ENCODE results near the gene PLEKHA5.

Gene PLEKHA5

DNA sequence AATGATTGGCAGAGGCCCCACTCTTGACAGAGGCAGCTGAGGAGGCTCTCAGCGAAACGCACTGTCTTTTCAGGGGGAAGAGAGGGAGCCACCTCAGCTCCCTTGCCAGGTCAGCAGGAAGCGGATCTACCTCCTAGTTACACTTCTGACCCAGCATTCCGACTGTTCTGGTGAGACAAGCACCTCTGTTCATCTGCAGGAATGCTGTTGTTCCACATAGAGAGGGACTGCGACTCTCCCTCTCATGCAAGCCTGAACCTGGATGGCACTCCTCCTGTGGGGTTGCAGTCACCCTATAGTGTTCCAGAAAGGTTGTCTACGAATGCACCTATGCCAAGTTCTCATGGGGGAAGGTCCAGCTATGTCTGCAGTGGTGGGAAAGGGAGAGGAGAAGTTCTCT lies 272.7 kb downstream of the PLEKHA5 start:
- TF ChIP-seq, protein P1, sequence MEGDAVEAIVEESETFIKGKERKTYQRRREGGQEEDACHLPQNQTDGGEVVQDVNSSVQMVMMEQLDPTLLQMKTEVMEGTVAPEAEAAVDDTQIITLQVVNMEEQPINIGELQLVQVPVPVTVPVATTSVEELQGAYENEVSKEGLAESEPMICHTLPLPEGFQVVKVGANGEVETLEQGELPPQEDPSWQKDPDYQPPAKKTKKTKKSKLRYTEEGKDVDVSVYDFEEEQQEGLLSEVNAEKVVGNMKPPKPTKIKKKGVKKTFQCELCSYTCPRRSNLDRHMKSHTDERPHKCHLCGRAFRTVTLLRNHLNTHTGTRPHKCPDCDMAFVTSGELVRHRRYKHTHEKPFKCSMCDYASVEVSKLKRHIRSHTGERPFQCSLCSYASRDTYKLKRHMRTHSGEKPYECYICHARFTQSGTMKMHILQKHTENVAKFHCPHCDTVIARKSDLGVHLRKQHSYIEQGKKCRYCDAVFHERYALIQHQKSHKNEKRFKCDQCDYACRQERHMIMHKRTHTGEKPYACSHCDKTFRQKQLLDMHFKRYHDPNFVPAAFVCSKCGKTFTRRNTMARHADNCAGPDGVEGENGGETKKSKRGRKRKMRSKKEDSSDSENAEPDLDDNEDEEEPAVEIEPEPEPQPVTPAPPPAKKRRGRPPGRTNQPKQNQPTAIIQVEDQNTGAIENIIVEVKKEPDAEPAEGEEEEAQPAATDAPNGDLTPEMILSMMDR (conservative IDR thresholded peaks at IDR 0.05; ENCODE audit: low read depth, low read length): no peak
- no peak for DNase-seq (ENCODE audit: low read depth)
- no peak overlapping the region for H3K4me3 ChIP-seq (ENCODE audit: low read depth, low read length)

DNA sequence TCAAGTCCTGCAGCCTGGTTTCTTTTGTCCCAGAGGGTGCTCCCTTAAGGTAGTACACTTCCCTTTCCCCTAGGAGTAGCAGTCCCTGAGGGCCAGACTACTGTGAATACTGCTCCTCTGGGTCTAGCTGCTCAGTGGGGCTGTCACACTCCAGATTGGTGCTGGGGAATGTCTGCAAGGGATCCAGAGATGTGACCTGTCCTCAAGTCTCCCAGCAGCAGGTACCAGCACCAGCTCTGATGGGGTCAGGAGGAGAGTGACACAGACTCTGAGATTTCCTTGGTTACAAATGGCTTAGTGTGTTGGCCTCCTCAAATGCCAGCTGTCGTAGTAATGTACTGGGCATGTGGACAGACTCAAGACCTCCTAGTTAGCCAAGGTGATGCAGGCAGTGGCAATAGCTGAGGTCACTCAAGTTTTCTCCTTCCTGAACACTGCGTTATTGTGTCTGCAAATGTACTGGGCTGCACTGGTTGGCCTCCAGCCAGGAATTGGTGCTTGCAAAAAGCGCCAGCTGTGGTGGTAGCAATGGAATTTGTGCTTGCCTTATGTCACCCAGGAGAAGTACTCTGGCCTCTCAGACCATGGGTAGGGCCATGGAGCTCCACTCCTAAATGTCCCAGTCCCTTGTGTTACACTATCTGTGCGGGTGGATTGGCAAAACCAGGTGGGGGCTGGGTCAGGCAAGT lies 273.4 kb downstream of the PLEKHA5 start:
- DNase-seq (ENCODE audit: low read depth): peak; percentile 62
- TF ChIP-seq, protein P1 (conservative IDR thresholded peaks at IDR 0.05; ENCODE audit: low read depth, low read length): no peak
- no peak overlapping the region for H3K4me3 ChIP-seq (ENCODE audit: low read depth, low read length)

DNA sequence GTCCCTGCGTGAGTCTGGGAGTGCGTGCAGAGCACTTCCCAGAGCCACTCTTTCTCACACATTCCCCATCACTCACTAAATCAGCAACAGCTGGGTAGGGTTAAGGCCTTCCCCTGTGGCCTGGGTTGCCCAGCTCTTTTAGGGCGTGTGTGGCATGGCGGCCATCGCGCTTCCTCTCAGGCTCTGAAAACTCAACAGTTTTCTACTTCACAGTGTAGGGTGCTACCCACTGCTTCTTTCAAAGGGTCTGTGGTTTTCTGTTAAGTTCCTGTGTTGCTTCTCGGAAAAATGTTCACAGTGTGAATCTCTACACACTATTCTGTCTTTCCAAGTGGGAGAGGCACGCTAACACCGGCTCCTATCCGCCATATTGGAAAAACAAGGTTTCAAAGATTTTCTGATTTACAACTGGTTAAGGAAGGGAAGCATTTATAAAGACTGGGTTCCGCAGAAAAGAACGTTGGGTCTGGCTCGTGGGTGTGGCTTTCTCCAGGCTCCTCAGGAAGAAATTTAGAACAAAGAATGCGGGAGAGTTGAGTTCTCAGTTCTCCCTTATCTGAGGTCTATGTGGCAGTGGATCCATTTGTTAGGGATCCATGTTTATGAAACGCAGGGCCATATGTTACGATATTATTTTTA lies 274.8 kb downstream of the PLEKHA5 start:
- no peak for DNase-seq (ENCODE audit: low read depth)
- TF ChIP-seq, protein P1 (conservative IDR thresholded peaks at IDR 0.05; ENCODE audit: low read depth, low read length): no peak
- no peak overlapping the region for H3K4me3 ChIP-seq (ENCODE audit: low read depth, low read length)

DNA sequence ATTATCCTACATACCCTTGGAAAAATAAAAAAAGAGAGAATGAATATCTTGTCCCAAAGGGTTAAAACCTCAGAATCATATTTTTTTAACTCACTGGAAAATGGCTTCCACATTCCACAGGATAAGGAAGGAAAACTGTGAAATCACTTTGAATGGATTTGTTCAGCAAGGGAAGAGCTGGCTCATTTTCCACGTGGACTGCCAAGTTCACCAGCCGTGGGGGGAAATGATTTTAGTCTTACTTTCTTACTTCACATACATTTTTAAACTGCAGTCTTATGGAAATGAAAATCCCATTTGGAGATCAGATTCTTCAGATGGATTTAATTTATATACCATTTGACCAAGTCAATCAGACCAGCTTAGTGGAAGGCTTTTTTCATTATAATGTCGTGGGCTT lies 279.8 kb downstream of the PLEKHA5 start:
- DNase-seq (ENCODE audit: low read depth): no peak
- TF ChIP-seq, protein P1 (conservative IDR thresholded peaks at IDR 0.05; ENCODE audit: low read depth, low read length): no peak
- H3K4me3 ChIP-seq (ENCODE audit: low read depth, low read length): no peak overlapping the region

DNA sequence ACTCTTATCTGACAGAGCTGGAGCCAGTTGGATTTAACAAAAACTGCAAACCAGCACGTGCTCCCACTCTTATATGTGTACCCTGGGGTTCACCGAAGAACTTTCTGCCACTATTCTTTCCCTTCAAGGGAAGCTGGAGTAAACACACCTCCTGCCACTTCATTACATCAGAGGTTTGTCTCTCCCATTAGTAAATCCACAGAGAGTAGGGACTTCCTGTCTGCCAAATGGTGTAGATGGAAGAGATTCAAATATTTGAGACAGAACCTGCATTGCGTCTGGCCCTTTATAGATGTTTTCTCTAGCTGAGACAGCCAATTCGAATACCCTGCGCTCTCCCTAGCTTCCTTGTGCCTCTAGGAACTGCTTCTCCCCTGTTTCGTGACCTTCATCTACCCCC lies 280.7 kb downstream of the PLEKHA5 start:
- no peak overlapping the region for H3K4me3 ChIP-seq (ENCODE audit: low read depth, low read length)
- DNase-seq (ENCODE audit: low read depth): peak; percentile 13
- TF ChIP-seq, protein P1 (conservative IDR thresholded peaks at IDR 0.05; ENCODE audit: low read depth, low read length): no peak

DNA sequence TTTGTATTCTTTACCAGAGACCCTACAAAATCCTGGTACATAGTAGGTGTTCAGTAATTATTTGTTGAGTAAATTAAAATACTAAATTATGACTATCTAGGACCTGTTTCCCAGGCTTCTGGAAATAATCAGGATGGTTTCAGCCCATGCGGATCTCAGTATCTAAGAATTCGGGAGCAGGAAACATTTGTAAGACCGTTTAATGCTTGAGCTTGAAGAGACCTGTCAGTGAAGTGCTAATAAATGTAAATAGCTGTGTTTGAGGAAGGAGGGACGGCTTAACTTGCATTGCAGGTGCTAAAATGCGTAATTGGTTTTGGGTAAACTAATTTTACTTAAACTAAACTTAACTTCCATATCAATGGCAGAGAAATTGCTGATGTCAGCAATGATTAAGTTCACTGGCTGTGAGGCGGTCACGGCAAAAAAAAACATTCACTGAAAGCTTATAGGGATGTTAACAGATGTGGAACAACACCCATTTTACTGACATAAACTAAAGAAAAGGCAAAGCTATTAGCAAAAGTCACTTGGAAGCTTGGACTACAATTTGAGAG lies 281.2 kb downstream of the PLEKHA5 start:
- TF ChIP-seq, protein P1 (conservative IDR thresholded peaks at IDR 0.05; ENCODE audit: low read depth, low read length): no peak
- no peak overlapping the region for H3K4me3 ChIP-seq (ENCODE audit: low read depth, low read length)
- DNase-seq (ENCODE audit: low read depth): no peak
